OCI-LY1 (cell line): ENCODE measurements around the gene RAB40C.

Experiments
- CTCF ChIP-seq: fragments of 200-600 bp; sonication (generic), shearing (Covaris generic); IDR thresholded peaks from 2 replicates; pipeline ENCODE4 v1.5.1; 2017; ENCODE audit warnings: mild to moderate bottlenecking, antibody characterized with exemption, low read length, moderate library complexity, mixed read lengths
- EZH2 ChIP-seq: fragments of 200-600 bp; sonication (generic), shearing (Covaris generic); IDR thresholded peaks from 2 replicates; pipeline ENCODE4 v1.8.0; 2017; ENCODE audit warnings: borderline replicate concordance, mixed run types, mild to moderate bottlenecking, antibody characterized with exemption, low read length, moderate library complexity, mixed read lengths

- TF ChIP-seq CTCF (no peak), EZH2 (no peak)
Observed at GRCh38 chr16:554297-554621, 35.6 kb upstream of the RAB40C start.
